WERI-Rb-1 (cell line): ENCODE results near the gene PLEKHA3.

ENCODE experiments used
- DNase-seq: peaks from one replicate; pipeline ENCODE4 v3.0.0-alpha.2; 2020
- H3K27ac ChIP-seq: fragments of 250-450 bp; sonication (Bioruptor Pico); 2 replicates; pipeline ENCODE4 v1.5.1; 2020; ENCODE audit warnings: mild to moderate bottlenecking, moderate library complexity
- H3K27me3 ChIP-seq: fragments of 250-450 bp; sonication (Bioruptor Pico); 2 replicates; pipeline ENCODE4 v1.5.1; 2021; ENCODE audit warnings: mild to moderate bottlenecking, low read depth, moderate library complexity; ENCODE audit not compliant: insufficient read depth, severe bottlenecking
- H3K36me3 ChIP-seq: fragments of 250-450 bp; sonication (Bioruptor Pico); 2 replicates; pipeline ENCODE4 v1.5.1; 2020; ENCODE audit warnings: mild to moderate bottlenecking, moderate library complexity
- H3K4me3 ChIP-seq: 2 replicates; pipeline ENCODE4 v1.5.1; 2011; ENCODE audit warnings: low read depth, mild to moderate bottlenecking, control low read depth, low read length
- H3K9me3 ChIP-seq: fragments of 250-450 bp; sonication (Bioruptor Pico); 2 replicates; pipeline ENCODE4 v1.5.1; 2021; ENCODE audit warnings: mild to moderate bottlenecking, moderate library complexity; ENCODE audit not compliant: severe bottlenecking
- TF ChIP-seq, protein P1 (sequence below): IDR thresholded peaks from 2 replicates; pipeline ENCODE4 v1.5.1; 2011; ENCODE audit warnings: low read depth, mild to moderate bottlenecking, control low read depth, inconsistent platforms, low read length

The PLEKHA3 gene

DNA sequence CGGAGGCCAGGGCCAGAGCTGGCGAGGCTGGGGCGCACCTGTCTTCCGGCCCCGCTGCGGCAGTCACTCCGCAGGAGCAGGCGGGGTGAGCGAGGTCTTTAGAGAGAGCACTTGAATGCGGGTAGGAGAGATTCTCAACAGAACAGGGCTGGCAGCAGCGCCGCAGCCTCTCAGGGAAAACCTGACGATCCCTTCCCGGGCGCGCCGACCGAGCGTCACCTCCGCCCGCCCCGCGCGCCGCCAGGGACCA lies 29.8 kb upstream of the PLEKHA3 start:
- H3K27me3 ChIP-seq, result no peaks in the 10 kb centered on the region
- H3K9me3 ChIP-seq, result no peaks in the 10 kb centered on the region
- peaks cover 46% of the 10 kb centered on the region for H3K36me3 ChIP-seq
- DNase-seq, result no peak
- TF ChIP-seq, protein P1, sequence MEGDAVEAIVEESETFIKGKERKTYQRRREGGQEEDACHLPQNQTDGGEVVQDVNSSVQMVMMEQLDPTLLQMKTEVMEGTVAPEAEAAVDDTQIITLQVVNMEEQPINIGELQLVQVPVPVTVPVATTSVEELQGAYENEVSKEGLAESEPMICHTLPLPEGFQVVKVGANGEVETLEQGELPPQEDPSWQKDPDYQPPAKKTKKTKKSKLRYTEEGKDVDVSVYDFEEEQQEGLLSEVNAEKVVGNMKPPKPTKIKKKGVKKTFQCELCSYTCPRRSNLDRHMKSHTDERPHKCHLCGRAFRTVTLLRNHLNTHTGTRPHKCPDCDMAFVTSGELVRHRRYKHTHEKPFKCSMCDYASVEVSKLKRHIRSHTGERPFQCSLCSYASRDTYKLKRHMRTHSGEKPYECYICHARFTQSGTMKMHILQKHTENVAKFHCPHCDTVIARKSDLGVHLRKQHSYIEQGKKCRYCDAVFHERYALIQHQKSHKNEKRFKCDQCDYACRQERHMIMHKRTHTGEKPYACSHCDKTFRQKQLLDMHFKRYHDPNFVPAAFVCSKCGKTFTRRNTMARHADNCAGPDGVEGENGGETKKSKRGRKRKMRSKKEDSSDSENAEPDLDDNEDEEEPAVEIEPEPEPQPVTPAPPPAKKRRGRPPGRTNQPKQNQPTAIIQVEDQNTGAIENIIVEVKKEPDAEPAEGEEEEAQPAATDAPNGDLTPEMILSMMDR, result no peak
- peak overlapping the region; percentile 99 for H3K27ac ChIP-seq
- H3K4me3 ChIP-seq, result peak overlapping the region; percentile 92

DNA sequence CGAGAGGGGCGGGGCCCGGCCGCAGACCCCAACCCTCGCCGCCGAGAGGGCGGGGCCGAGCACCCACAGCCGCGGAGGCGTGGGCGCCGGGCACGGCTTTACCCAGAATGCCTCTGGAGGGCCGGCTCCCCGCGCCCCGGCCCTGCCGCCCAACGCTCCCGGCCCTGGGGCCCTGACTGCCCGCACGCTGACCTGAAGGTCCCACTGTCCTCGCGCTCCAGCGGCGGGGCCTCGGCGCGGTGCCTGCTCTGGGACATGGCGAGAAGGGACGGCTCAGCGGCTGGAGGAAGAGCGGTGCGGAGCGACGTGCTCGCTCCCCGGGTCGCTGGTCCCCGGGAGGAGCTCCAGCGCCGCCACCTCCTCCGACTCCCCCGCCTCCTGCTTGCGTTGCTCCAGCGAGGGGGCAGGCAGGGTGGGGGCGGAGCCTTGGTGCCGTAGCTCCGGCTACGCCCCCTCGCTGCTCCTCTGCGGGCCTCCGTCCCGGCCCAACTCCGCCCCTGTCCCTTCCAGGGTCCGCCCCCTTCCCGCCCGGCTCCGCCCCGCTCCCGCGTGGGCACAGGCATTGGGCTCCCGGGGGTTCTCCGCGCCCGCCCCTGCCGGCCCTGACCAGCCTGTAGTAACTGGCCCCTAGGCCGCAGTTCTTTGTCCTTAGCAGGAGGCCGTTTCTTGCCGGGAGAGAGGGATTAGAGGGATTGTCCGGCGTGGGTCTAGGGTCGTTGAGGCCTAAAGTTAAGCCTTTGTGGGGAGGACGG lies 29.3 kb upstream of the PLEKHA3 start, which contains the start of the genes PJVK and PRKRA:
Gene PJVK, plus strand, starts transcription at position 605 of the 752 bp plus-strand sequence. CDS start 2,032 bp downstream, outside the sequence.
Gene PRKRA, minus strand, starts transcription at position 402 of the 752 bp plus-strand sequence. Its CDS starts 145 bp downstream, at position 257.
- peaks cover 41% of the 10 kb centered on the region for H3K36me3 ChIP-seq
- no peaks in the 10 kb centered on the region for H3K9me3 ChIP-seq
- TF ChIP-seq, protein P1, result no peak
- DNase-seq, result peak; percentile 98
- H3K4me3 ChIP-seq, result peak within 1 kb of the TSS; percentile 92
- peak within 1 kb of the TSS; percentile 99 for H3K27ac ChIP-seq
- H3K27me3 ChIP-seq, result no peaks in the 10 kb centered on the region

DNA sequence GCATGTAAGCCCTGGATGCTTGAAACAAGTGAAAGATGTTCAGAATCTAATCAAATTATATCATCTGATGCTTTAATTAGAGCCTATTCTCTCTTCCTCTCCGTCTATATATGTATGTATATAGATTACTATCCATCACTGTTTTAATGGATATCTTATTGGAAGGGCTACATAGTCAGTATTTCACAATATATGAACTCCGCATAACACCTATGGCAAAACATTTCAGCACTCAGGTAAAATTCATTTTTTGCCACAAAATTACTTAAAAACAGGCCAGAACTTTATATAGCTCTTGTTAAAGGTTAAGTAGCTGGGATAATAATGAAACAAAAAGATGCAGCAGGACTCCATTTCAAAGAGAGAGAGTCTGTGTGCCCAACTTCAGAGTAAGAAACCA lies 27.9 kb upstream of the PLEKHA3 start:
- TF ChIP-seq, protein P1, result no peak
- H3K36me3 ChIP-seq, result peaks cover 29% of the 10 kb centered on the region
- peak overlapping the region; percentile 73; the same call in 1 of the 2 replicates for H3K4me3 ChIP-seq
- no peaks in the 10 kb centered on the region for H3K27me3 ChIP-seq
- DNase-seq, result no peak
- H3K9me3 ChIP-seq, result no peaks in the 10 kb centered on the region
- peak overlapping the region; percentile 99 for H3K27ac ChIP-seq

DNA sequence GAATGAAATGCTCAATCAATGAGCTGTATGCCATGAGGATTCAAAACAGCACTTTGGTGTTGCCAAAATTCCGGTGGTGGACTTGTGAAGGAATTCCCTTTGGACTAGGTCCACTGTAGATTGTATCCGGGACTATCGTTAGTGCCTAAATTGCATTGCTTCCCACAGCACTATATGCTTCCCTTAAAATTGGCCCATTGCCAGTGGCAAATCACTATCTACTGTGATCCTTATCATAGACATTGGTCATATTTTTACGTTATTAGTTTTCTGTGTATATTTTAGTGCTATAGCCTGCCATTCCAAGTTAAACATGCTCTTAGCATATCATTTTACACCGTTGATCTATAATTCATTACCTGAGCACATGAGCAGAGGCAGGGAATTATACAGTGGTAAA lies 27.4 kb upstream of the PLEKHA3 start:
- Histone ChIP-seq H3K9me3 (no peaks in the 10 kb centered on the region), H3K27ac (no peak overlapping the region), H3K36me3 (peaks cover 25% of the 10 kb centered on the region), H3K27me3 (no peaks in the 10 kb centered on the region), H3K4me3 (no peak overlapping the region)
- no peak for DNase-seq
- TF ChIP-seq, protein P1, result no peak

DNA sequence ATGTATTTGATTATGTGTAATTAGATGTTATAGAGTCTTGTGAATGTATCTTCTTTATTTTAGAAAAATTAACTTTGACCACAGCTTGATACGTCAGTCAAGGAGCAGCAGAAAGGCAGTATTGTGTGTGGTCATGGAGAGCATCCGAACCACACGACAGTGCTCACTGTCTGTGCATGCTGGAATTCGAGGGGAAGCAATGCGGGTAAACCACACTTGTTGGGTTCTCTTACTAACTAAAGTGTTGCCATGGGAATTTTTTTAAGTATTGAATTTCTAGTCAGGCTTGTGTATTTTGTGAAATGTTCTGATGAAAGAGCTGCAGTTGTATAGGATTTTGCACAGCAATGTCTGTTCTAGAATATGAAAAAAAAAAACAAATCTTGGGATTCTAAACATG lies 24.3 kb upstream of the PLEKHA3 start:
- Histone ChIP-seq H3K27me3 (no peaks in the 10 kb centered on the region), H3K4me3 (no peak overlapping the region), H3K27ac (no peak overlapping the region), H3K36me3 (no peaks in the 10 kb centered on the region), H3K9me3 (no peaks in the 10 kb centered on the region)
- DNase-seq, result no peak
- TF ChIP-seq, protein P1, result no peak
